Measurements from ENCODE around the gene GNL3.
A peak's percentile ranks its signal among the peaks of the same experiment; 100 is the strongest.
"Not testable (repeated sequence)": the region's sequence is repeated elsewhere in the genome, so short reads cannot be mapped to it uniquely, and the experiment has no call there.

The GNL3 gene

DNA sequence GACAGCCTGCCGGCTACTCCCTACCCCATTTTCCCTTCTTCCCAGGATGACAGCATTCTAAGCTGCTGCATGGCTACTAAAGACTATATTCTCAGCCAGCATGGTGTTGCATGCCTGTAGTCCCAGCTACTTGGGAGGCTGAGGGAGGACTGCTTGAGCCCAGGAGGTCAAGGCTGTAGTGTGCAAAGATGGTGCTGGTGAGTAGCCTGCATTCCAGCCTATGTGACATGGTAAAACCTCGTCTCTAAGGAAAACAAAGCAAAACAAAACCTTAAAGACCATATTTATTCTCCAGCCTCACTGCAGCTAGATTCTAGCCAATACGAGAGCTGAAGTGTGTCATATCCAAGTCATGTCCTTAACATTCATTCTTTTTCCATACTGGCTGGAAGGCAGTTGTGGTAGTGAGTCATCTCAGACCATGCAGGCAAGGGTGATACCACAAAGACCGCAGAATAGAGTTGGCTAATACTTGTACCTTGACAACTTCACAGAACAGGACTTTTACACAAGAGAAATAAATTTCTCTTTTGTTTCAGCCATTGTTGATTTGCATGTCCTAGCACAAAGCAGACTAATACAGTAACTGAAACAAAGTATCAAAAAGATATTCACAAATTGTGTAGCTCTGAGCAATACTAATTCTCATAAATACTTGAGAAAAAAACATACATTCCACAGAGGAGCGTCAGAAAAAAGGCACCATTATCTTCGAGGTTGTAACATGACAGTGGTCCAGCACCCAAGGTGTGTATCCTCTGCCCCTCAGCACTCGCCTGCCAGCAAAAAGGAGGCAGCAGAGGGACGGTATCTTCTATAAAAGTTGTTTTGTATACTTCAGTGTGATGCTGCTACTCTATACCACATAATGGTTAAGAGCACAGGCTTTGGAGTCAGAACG is 15.0 kb upstream of the GNL3 start:
- Histone ChIP-seq H3K27me3 (replicated peaks; ENCODE audit: control insufficient read depth, insufficient read depth, low read length, poor library complexity, severe bottlenecking) (no peaks in the 10 kb centered on the region), H3K4me3 (ENCODE audit: insufficient read depth, low read depth, low read length, poor library complexity, severe bottlenecking) (no peak overlapping the region), H3K4me1 (ENCODE audit: control insufficient read depth, insufficient read depth, low read length, poor library complexity, severe bottlenecking) (peaks cover 7% of the 10 kb centered on the region), H3K27ac (ENCODE audit: insufficient read depth, low read length, poor library complexity, severe bottlenecking) (peak overlapping the region; percentile 18), H3K36me3 (ENCODE audit: control insufficient read depth, insufficient read depth, low read length) (peaks cover 34% of the 10 kb centered on the region), H3K9me3 (ENCODE audit: control insufficient read depth, low read length) (no peaks in the 10 kb centered on the region)
- DNase-seq: peak; percentile 11 to 21 (median 20)

DNA sequence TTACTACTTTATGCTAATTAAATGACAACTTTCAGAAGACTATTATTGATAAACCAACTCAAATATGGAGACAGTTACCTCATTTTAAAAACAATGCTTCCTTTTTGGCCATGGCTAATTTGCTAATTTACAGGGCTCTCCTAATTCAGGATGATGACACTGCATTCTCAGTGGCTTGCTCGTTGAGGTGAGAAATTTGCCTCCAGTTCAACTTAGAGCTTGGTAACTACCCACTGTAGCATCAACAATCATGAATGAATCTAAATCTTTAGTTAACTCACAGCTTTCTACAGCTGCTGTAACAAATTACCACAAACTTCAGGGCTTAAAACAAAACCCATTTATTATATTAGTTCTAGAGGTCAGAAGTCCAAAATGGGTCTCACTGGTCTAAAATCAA is 14.2 kb upstream of the GNL3 start:
- Histone ChIP-seq H3K4me3 (ENCODE audit: insufficient read depth, low read depth, low read length, poor library complexity, severe bottlenecking) (no peak overlapping the region), H3K36me3 (ENCODE audit: control insufficient read depth, insufficient read depth, low read length) (peaks cover 39% of the 10 kb centered on the region), H3K9me3 (ENCODE audit: control insufficient read depth, low read length) (no peaks in the 10 kb centered on the region), H3K27ac (ENCODE audit: insufficient read depth, low read length, poor library complexity, severe bottlenecking) (no peak overlapping the region), H3K4me1 (ENCODE audit: control insufficient read depth, insufficient read depth, low read length, poor library complexity, severe bottlenecking) (peaks cover 7% of the 10 kb centered on the region), H3K27me3 (replicated peaks; ENCODE audit: control insufficient read depth, insufficient read depth, low read length, poor library complexity, severe bottlenecking) (no peaks in the 10 kb centered on the region)
- DNase-seq: no peak

- H3K36me3 ChIP-seq (ENCODE audit: control insufficient read depth, insufficient read depth, low read length): peaks cover 50% of the 10 kb centered on the region
- not testable (repeated sequence) for DNase-seq; H3K27me3 ChIP-seq (replicated peaks; ENCODE audit: control insufficient read depth, insufficient read depth, low read length, poor library complexity, severe bottlenecking); H3K9me3 ChIP-seq (ENCODE audit: control insufficient read depth, low read length); H3K4me1 ChIP-seq (ENCODE audit: control insufficient read depth, insufficient read depth, low read length, poor library complexity, severe bottlenecking); H3K4me3 ChIP-seq (ENCODE audit: insufficient read depth, low read depth, low read length, poor library complexity, severe bottlenecking); H3K27ac ChIP-seq (ENCODE audit: insufficient read depth, low read length, poor library complexity, severe bottlenecking)
These were observed 9.6 kb upstream of the GNL3 start for GRCh38 chr3:52676201-52676600.

DNA sequence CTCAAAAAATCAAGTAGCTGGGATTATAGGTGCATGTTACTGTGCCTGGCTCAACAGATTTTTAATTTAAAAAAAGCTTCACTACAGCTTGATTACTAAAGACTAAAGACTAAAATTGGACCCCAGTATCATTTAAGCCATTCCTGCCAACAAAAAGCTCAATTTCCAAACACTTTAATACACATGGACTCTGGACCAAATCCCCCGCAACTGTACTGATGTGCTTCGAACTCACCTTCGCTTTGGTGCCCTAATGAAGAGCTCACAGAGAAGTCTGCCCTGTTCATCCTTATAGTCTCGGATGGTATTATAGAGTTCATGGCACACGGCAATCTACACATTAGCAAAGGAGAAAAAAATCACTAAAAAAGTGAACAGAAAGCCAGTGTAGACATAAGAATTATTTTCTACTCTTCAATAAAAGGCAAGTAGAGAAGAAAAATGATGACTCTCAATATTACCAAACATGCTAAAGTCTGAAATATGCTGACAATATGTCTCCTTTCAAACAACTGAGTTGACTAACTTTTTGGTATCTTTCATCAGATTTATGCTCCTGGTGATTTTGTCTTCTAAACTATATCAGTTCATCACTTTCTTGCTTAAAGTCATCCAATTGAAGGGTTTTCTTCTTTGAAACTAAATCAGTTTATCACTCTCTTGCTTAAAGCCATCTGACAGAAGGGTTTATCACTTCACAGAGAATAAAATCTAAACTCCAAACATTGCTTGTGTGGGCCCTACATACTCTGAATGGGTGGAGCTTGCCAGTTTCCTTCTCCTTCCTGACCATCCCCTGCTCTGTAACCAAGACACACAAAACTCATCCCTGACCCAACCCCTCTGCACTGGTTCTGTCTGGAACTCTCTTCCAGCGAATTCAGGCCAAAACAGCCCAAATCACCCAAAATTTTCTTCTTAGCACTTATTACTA is 7.3 kb upstream of the GNL3 start:
- Histone ChIP-seq H3K27me3 (replicated peaks; ENCODE audit: control insufficient read depth, insufficient read depth, low read length, poor library complexity, severe bottlenecking) (no peaks in the 10 kb centered on the region), H3K27ac (ENCODE audit: insufficient read depth, low read length, poor library complexity, severe bottlenecking) (no peak overlapping the region), H3K4me3 (ENCODE audit: insufficient read depth, low read depth, low read length, poor library complexity, severe bottlenecking) (no peak overlapping the region), H3K4me1 (ENCODE audit: control insufficient read depth, insufficient read depth, low read length, poor library complexity, severe bottlenecking) (no peaks in the 10 kb centered on the region), H3K36me3 (ENCODE audit: control insufficient read depth, insufficient read depth, low read length) (peaks cover 48% of the 10 kb centered on the region), H3K9me3 (ENCODE audit: control insufficient read depth, low read length) (no peaks in the 10 kb centered on the region)
- DNase-seq: no peak

GRCh38 chr3:52679199-52679538 is 6.7 kb upstream of the GNL3 start:
- Histone ChIP-seq H3K4me3 (ENCODE audit: insufficient read depth, low read depth, low read length, poor library complexity, severe bottlenecking) (no peak overlapping the region), H3K9me3 (ENCODE audit: control insufficient read depth, low read length) (no peaks in the 10 kb centered on the region), H3K4me1 (ENCODE audit: control insufficient read depth, insufficient read depth, low read length, poor library complexity, severe bottlenecking) (no peaks in the 10 kb centered on the region), H3K27ac (ENCODE audit: insufficient read depth, low read length, poor library complexity, severe bottlenecking) (no peak overlapping the region), H3K36me3 (ENCODE audit: control insufficient read depth, insufficient read depth, low read length) (peaks cover 48% of the 10 kb centered on the region), H3K27me3 (replicated peaks; ENCODE audit: control insufficient read depth, insufficient read depth, low read length, poor library complexity, severe bottlenecking) (no peaks in the 10 kb centered on the region)
- DNase-seq: no peak

DNA sequence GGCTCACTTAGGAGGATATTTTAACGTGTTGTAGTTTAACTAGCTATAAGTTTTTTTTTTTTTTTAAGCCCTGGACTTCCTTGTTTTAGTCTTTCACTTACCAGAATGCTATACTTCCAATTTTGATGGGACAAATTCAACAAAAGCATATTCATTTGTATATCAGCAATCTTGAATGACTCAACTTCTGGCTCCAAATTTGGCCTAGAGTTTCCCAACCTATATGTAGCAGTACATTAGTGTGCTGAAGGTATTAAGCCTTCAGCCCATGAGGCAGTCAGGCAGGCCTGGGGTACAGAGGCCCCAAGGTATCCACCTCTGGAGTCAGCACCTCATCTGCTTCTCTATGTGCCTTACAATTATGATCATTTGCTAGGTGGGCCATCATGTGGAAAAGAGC is 6.0 kb upstream of the GNL3 start:
- DNase-seq: no peak
- H3K27me3 ChIP-seq (replicated peaks; ENCODE audit: control insufficient read depth, insufficient read depth, low read length, poor library complexity, severe bottlenecking): no peaks in the 10 kb centered on the region
- H3K4me3 ChIP-seq (ENCODE audit: insufficient read depth, low read depth, low read length, poor library complexity, severe bottlenecking): no peak overlapping the region
- H3K36me3 ChIP-seq (ENCODE audit: control insufficient read depth, insufficient read depth, low read length): peaks cover 48% of the 10 kb centered on the region
- no peak overlapping the region for H3K27ac ChIP-seq (ENCODE audit: insufficient read depth, low read length, poor library complexity, severe bottlenecking)
- H3K9me3 ChIP-seq (ENCODE audit: control insufficient read depth, low read length): no peaks in the 10 kb centered on the region
- no peaks in the 10 kb centered on the region for H3K4me1 ChIP-seq (ENCODE audit: control insufficient read depth, insufficient read depth, low read length, poor library complexity, severe bottlenecking)

DNA sequence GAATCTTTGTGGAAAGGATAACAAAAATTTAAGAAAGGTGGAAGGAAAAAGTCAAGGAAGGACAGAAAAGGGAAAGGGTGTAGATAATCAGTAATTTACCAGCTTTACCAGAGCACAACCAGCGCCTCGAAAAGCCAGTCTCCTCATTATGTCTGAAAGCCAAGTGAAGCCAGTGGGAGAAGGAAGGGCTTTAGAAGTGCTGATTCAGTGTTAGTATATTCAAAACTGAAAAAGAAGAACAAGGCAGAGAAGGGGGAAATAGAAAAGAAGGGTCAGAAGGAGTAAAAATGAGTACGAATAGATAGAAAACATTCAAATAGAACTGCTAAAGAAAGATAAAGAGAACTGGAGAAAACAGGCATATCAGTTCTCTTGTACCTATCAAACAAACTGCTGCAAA is 4.2 kb upstream of the GNL3 start:
- H3K27ac ChIP-seq (ENCODE audit: insufficient read depth, low read length, poor library complexity, severe bottlenecking): no peak overlapping the region
- no peaks in the 10 kb centered on the region for H3K9me3 ChIP-seq (ENCODE audit: control insufficient read depth, low read length)
- peaks cover 37% of the 10 kb centered on the region for H3K36me3 ChIP-seq (ENCODE audit: control insufficient read depth, insufficient read depth, low read length)
- no peak overlapping the region for H3K4me3 ChIP-seq (ENCODE audit: insufficient read depth, low read depth, low read length, poor library complexity, severe bottlenecking)
- no peaks in the 10 kb centered on the region for H3K4me1 ChIP-seq (ENCODE audit: control insufficient read depth, insufficient read depth, low read length, poor library complexity, severe bottlenecking)
- DNase-seq: no peak
- no peaks in the 10 kb centered on the region for H3K27me3 ChIP-seq (replicated peaks; ENCODE audit: control insufficient read depth, insufficient read depth, low read length, poor library complexity, severe bottlenecking)

DNA sequence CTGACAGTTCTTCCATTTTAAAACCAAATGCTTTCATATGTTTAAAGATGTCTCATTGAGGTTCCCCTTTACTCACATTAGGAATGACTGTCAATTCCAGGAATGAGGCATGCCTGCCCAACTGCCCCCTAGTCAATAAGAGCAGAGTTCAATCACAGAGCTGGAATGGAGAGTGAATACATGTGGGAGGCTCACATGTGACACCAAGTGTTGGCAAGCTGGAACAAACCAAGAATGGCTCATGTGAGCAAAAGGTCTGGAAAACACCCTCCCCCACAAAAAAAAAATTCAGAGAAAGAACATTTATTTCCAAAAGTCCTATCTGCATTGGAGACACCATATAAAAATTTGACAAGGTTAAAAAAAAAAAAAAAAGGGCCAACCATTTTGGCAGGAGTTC is 3.8 kb upstream of the GNL3 start:
- H3K4me3 ChIP-seq (ENCODE audit: insufficient read depth, low read depth, low read length, poor library complexity, severe bottlenecking): no peak overlapping the region
- peaks cover 33% of the 10 kb centered on the region for H3K36me3 ChIP-seq (ENCODE audit: control insufficient read depth, insufficient read depth, low read length)
- no peaks in the 10 kb centered on the region for H3K4me1 ChIP-seq (ENCODE audit: control insufficient read depth, insufficient read depth, low read length, poor library complexity, severe bottlenecking)
- no peaks in the 10 kb centered on the region for H3K27me3 ChIP-seq (replicated peaks; ENCODE audit: control insufficient read depth, insufficient read depth, low read length, poor library complexity, severe bottlenecking)
- no peak for DNase-seq
- no peaks in the 10 kb centered on the region for H3K9me3 ChIP-seq (ENCODE audit: control insufficient read depth, low read length)
- no peak overlapping the region for H3K27ac ChIP-seq (ENCODE audit: insufficient read depth, low read length, poor library complexity, severe bottlenecking)

DNA sequence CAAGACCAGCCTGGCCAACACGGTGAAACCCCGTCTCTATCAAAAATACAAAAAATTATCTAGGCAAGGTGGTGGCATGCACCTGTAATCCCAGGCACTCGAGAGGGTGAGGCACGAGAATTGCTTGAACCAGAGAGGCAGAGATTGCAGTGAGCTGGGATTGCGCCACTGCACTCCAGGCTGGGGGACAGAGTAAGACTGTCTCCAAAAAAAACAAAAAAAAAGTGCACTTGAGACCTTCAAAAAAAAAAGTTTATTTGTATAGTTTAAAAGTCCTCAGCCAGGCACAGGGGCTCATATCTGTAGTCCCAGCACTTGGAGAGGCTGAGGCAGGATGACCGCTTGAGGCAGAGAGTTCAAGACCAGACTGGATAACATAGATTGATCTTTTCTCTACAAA is 2.2 kb upstream of the GNL3 start:
- no peak overlapping the region for H3K27ac ChIP-seq (ENCODE audit: insufficient read depth, low read length, poor library complexity, severe bottlenecking)
- H3K9me3 ChIP-seq (ENCODE audit: control insufficient read depth, low read length): no peaks in the 10 kb centered on the region
- H3K4me1 ChIP-seq (ENCODE audit: control insufficient read depth, insufficient read depth, low read length, poor library complexity, severe bottlenecking): no peaks in the 10 kb centered on the region
- H3K27me3 ChIP-seq (replicated peaks; ENCODE audit: control insufficient read depth, insufficient read depth, low read length, poor library complexity, severe bottlenecking): no peaks in the 10 kb centered on the region
- no peak overlapping the region for H3K4me3 ChIP-seq (ENCODE audit: insufficient read depth, low read depth, low read length, poor library complexity, severe bottlenecking)
- H3K36me3 ChIP-seq (ENCODE audit: control insufficient read depth, insufficient read depth, low read length): peaks cover 34% of the 10 kb centered on the region
- DNase-seq: no peak

- Histone ChIP-seq H3K36me3 (ENCODE audit: control insufficient read depth, insufficient read depth, low read length) (peaks cover 35% of the 10 kb centered on the region), H3K4me3 (ENCODE audit: insufficient read depth, low read depth, low read length, poor library complexity, severe bottlenecking) (no peak overlapping the region), H3K9me3 (ENCODE audit: control insufficient read depth, low read length) (no peaks in the 10 kb centered on the region), H3K27ac (ENCODE audit: insufficient read depth, low read length, poor library complexity, severe bottlenecking) (no peak overlapping the region), H3K4me1 (ENCODE audit: control insufficient read depth, insufficient read depth, low read length, poor library complexity, severe bottlenecking) (no peaks in the 10 kb centered on the region), H3K27me3 (replicated peaks; ENCODE audit: control insufficient read depth, insufficient read depth, low read length, poor library complexity, severe bottlenecking) (no peaks in the 10 kb centered on the region)
- DNase-seq: no peak
These were observed 1.6 kb upstream of the GNL3 start for GRCh38 chr3:52684184-52684583.
